OCI-LY3 (cell line): ENCODE measurements around the gene ICAM5.

Source experiments
- H2AFZ ChIP-seq: fragments of 200-600, 300-600 bp; shearing (Covaris generic); 2 replicates; pipeline ENCODE4 v1.6.0; 2014; ENCODE audit warnings: antibody characterized with exemption, low read depth, low read length
- H3K27ac ChIP-seq: fragments of 200-600, 300-600 bp; sonication (generic); 2 replicates; pipeline ENCODE4 v1.5.1; 2014; ENCODE audit warnings: mild to moderate bottlenecking, low read length, moderate library complexity, mixed read lengths
- H3K27me3 ChIP-seq: fragments of 200-600, 300-600 bp; sonication (generic); 2 replicates; pipeline ENCODE4 v1.6.1; 2014; ENCODE audit warnings: low read depth, low read length, mixed read lengths
- H3K36me3 ChIP-seq: fragments of 200-600, 300-600 bp; sonication (generic); replicated peaks from 2 replicates; pipeline ENCODE3; 2014; ENCODE audit warnings: low read depth, low read length, mixed read lengths
- H3K4me1 ChIP-seq: fragments of 300-600, 200-600 bp; sonication (generic); 2 replicates; pipeline ENCODE4 v1.6.1; 2014; ENCODE audit warnings: low read length, mixed read lengths
- H3K4me2 ChIP-seq: fragments of 200-600, 300-600 bp; sonication (generic); 2 replicates; pipeline ENCODE4 v1.6.1; 2014; ENCODE audit warnings: low read length, mixed read lengths
- H3K4me3 ChIP-seq: fragments of 300-600, 200-600 bp; sonication (generic); 2 replicates; pipeline ENCODE4 v1.5.1; 2014; ENCODE audit warnings: antibody characterized with exemption, mild to moderate bottlenecking, low read length, moderate library complexity
- H3K79me2 ChIP-seq: fragments of 300-600, 200-600 bp; shearing (Covaris generic); 2 replicates; pipeline ENCODE4 v1.6.1; 2014; ENCODE audit warnings: mild to moderate bottlenecking, low read length, mixed read lengths
- H3K9ac ChIP-seq: fragments of 300-600, 200-600 bp; shearing (Covaris generic); 2 replicates; pipeline ENCODE4 v1.6.0; 2014; ENCODE audit warnings: mild to moderate bottlenecking, low read length, moderate library complexity
- H3K9me3 ChIP-seq: fragments of 200-600, 300-600 bp; shearing (Covaris generic); 2 replicates; pipeline ENCODE4 v1.6.1; 2014; ENCODE audit warnings: low read length, mixed read lengths; ENCODE audit not compliant: insufficient read depth
- H4K20me1 ChIP-seq: fragments of 200-600, 300-600 bp; sonication (generic); 2 replicates; pipeline ENCODE4 v1.6.1; 2016; ENCODE audit warnings: low read length, mixed read lengths; ENCODE audit not compliant: insufficient read depth
- EZH2phosphoT487 ChIP-seq: fragments of 200-600 bp; shearing (Covaris generic); IDR thresholded peaks from 2 replicates; pipeline ENCODE4 v1.6.1; 2018; ENCODE audit warnings: antibody characterized with exemption, mixed run types, low read depth
- TF ChIP-seq, protein P1 (sequence below): fragments of 200-600, 300-600 bp; sonication (generic); IDR thresholded peaks from 2 replicates; pipeline ENCODE4 v1.5.1; 2014; ENCODE audit warnings: antibody characterized with exemption, low read length, low read depth

Gene ICAM5

GRCh38 chr19:10259162-10259905 lies 30.4 kb upstream of the ICAM5 start:
- no peak overlapping the region for H3K9ac ChIP-seq
- peaks cover 45% of the 10 kb centered on the region for H3K36me3 ChIP-seq
- H3K4me1 ChIP-seq = peaks cover 3% of the 10 kb centered on the region; the same call in 1 of the 2 replicates
- TF ChIP-seq EZH2phosphoT487 = no peak
- TF ChIP-seq, protein P1, sequence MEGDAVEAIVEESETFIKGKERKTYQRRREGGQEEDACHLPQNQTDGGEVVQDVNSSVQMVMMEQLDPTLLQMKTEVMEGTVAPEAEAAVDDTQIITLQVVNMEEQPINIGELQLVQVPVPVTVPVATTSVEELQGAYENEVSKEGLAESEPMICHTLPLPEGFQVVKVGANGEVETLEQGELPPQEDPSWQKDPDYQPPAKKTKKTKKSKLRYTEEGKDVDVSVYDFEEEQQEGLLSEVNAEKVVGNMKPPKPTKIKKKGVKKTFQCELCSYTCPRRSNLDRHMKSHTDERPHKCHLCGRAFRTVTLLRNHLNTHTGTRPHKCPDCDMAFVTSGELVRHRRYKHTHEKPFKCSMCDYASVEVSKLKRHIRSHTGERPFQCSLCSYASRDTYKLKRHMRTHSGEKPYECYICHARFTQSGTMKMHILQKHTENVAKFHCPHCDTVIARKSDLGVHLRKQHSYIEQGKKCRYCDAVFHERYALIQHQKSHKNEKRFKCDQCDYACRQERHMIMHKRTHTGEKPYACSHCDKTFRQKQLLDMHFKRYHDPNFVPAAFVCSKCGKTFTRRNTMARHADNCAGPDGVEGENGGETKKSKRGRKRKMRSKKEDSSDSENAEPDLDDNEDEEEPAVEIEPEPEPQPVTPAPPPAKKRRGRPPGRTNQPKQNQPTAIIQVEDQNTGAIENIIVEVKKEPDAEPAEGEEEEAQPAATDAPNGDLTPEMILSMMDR = peak; percentile 77
- no peak overlapping the region for H3K27ac ChIP-seq
- no peak overlapping the region; the same call in 1 of the 2 replicates for H3K4me2 ChIP-seq
- no peaks in the 10 kb centered on the region for H3K9me3 ChIP-seq
- H4K20me1 ChIP-seq = no peaks in the 10 kb centered on the region
- no peaks in the 10 kb centered on the region for H3K27me3 ChIP-seq
- H2AFZ ChIP-seq = no peak overlapping the region
- no peak overlapping the region for H3K4me3 ChIP-seq
- H3K79me2 ChIP-seq = peaks cover 5% of the 10 kb centered on the region; the same call in 1 of the 2 replicates

GRCh38 chr19:10260141-10260584 lies 29.6 kb upstream of the ICAM5 start:
- Histone ChIP-seq H3K79me2 (peaks cover 2% of the 10 kb centered on the region; the same call in 1 of the 2 replicates), H3K36me3 (peaks cover 38% of the 10 kb centered on the region), H3K4me2 (no peak overlapping the region), H3K4me1 (peaks cover 3% of the 10 kb centered on the region; the same call in 1 of the 2 replicates), H3K9me3 (no peaks in the 10 kb centered on the region), H2AFZ (no peak overlapping the region), H3K27ac (no peak overlapping the region), H3K4me3 (no peak overlapping the region), H3K9ac (no peak overlapping the region), H3K27me3 (no peaks in the 10 kb centered on the region), H4K20me1 (no peaks in the 10 kb centered on the region)
- TF ChIP-seq, protein P1 = no peak

DNA sequence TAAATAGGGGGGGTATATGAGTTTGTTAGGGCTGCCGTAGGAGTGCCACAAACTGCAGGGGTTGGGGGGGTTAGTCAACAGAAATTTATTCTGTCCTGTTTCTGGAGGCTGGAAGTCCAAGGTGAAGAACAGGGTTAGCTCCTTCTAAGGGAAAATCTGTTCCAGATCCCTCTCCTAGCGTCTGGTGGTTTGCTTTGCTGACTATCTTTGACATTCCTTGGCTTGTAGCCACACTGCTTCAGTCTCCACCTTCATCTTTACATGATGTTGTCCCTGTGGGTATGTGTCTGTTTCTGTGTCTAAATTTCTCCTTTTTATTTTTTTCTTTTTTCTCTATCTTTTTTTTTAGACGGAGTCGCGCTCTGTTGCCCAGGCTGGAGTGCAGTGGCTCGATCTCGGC lies 27.0 kb upstream of the ICAM5 start:
- no peak overlapping the region for H3K4me2 ChIP-seq
- TF ChIP-seq EZH2phosphoT487 = no peak
- TF ChIP-seq, protein P1 = no peak
- peaks cover 3% of the 10 kb centered on the region; the same call in 1 of the 2 replicates for H3K4me1 ChIP-seq

DNA sequence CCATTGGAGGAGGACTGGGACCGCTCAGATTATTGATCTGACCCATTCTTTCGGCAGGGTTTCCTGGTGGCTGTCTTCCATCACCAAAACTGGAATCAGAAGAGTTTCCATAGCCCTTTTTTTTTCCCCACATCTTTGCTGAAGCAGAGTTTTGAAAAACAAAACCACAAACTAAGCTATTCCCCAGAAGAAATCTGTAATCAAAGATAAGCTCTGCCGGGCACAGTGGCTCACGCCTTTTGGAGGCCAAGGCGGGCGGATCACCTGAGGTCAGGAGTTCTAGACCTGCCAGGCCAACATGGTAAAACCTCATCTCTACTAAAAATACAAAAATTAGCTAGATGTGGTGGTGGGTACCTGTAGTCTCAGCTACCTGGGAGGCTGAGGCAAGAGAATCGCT lies 23.0 kb upstream of the ICAM5 start:
- H3K4me3 ChIP-seq = no peak overlapping the region
- no peak overlapping the region for H2AFZ ChIP-seq
- H4K20me1 ChIP-seq = no peaks in the 10 kb centered on the region
- no peak overlapping the region for H3K9ac ChIP-seq
- peaks cover under 1% of the 10 kb centered on the region for H3K36me3 ChIP-seq
- no peak overlapping the region for H3K4me2 ChIP-seq
- no peak overlapping the region for H3K27ac ChIP-seq
- H3K27me3 ChIP-seq = no peaks in the 10 kb centered on the region
- no peaks in the 10 kb centered on the region for H3K9me3 ChIP-seq
- TF ChIP-seq, protein P1 = no peak
- no peak for TF ChIP-seq EZH2phosphoT487
- H3K4me1 ChIP-seq = peaks cover 6% of the 10 kb centered on the region; the same call in 1 of the 2 replicates
- peaks cover 22% of the 10 kb centered on the region for H3K79me2 ChIP-seq

More for the DNA sequence above, 27.0 kb upstream of the ICAM5 start:
- Histone ChIP-seq H3K4me3 (no peak overlapping the region), H3K36me3 (peaks cover 21% of the 10 kb centered on the region), H3K27ac (no peak overlapping the region), H3K27me3 (no peaks in the 10 kb centered on the region), H3K9me3 (no peaks in the 10 kb centered on the region), H2AFZ (no peak overlapping the region), H3K9ac (no peak overlapping the region), H4K20me1 (no peaks in the 10 kb centered on the region), H3K79me2 (no peaks in the 10 kb centered on the region)
